ENCODE measurements around the gene TDRD3.

TDRD3 gene

GRCh38 chr13:60620611-60621395 lies 223.8 kb downstream of the TDRD3 start:
- H3K36me3 Mint-ChIP-seq (ENCODE audit: low read depth) = no peaks in the 10 kb centered on the region
- H3K9me3 Mint-ChIP-seq = no peaks in the 10 kb centered on the region
- no peak overlapping the region for H3K4me3 Mint-ChIP-seq
- no peak overlapping the region for H3K27ac Mint-ChIP-seq
- peaks cover 16% of the 10 kb centered on the region for H3K27me3 Mint-ChIP-seq (ENCODE audit: low read depth)
- no peaks in the 10 kb centered on the region for H3K4me1 Mint-ChIP-seq
- TF ChIP-seq, protein P1, sequence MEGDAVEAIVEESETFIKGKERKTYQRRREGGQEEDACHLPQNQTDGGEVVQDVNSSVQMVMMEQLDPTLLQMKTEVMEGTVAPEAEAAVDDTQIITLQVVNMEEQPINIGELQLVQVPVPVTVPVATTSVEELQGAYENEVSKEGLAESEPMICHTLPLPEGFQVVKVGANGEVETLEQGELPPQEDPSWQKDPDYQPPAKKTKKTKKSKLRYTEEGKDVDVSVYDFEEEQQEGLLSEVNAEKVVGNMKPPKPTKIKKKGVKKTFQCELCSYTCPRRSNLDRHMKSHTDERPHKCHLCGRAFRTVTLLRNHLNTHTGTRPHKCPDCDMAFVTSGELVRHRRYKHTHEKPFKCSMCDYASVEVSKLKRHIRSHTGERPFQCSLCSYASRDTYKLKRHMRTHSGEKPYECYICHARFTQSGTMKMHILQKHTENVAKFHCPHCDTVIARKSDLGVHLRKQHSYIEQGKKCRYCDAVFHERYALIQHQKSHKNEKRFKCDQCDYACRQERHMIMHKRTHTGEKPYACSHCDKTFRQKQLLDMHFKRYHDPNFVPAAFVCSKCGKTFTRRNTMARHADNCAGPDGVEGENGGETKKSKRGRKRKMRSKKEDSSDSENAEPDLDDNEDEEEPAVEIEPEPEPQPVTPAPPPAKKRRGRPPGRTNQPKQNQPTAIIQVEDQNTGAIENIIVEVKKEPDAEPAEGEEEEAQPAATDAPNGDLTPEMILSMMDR (IDR thresholded peaks at IDR 0.05; ENCODE audit: unreplicated experiment in 3 of 3) = no peak

DNA sequence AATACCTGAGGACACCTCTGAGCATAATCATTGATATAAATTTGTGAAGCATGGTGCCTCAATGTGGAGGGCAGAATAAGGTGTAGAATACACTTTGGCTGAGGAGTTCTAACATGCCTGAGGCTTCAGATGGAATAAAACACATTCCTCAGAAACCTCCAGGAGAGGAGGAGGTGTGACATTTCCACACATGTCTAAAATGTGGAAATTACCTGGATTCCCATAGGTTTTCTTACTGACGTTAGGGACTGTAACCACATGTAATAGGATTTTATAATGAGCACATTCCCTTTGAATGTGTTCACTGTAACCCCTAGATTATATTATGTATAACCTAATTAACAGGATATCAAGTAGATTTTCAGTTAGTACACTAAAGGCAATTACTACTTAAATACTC lies 226.1 kb downstream of the TDRD3 start:
- Mint-ChIP-seq H3K4me3 (no peak overlapping the region), H3K9me3 (no peaks in the 10 kb centered on the region), H3K27me3 (ENCODE audit: low read depth) (peaks cover 13% of the 10 kb centered on the region), H3K36me3 (ENCODE audit: low read depth) (no peaks in the 10 kb centered on the region), H3K27ac (no peak overlapping the region), H3K4me1 (no peaks in the 10 kb centered on the region)
- TF ChIP-seq, protein P1 (IDR thresholded peaks at IDR 0.05; ENCODE audit: unreplicated experiment in 3 of 3) = no peak
